HuH-7.5 (cell line): ENCODE data around the gene PPP2R5C.

Experiments used
- DNase-seq: peaks from one replicate; pipeline ENCODE4 v3.0.0; 2011; ENCODE audit warnings: low spot score

PPP2R5C gene

DNA sequence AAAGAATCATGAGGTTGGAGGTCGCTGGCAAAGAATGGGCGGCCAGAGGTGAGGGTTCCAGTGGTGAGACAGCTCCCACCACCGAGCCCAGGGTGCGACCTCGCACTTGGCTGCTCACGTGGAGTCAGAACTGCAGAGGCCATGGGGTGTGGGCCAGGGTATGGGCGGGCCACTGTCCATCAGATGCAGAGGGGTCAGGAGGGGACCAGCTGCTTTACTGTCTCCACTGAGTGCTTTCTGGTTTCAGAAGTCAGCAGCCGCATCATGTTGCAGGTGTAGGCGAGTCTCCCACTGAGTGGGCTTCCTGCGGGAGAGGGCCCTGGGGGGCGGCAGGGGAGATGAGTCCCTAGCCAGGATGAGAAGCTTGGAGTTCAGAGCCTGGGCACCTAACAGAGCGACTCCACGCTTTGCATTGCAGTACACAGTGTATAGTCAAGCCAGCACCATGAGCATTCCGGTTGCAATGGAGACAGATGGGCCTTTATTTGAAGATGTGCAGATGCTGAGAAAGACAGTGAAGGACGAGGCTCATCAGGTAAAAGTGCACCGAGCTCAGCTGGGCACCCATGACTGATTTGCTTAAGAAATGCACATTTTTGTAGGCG, 156.0 kb downstream of the PPP2R5C start:
- no peak for DNase-seq

DNA sequence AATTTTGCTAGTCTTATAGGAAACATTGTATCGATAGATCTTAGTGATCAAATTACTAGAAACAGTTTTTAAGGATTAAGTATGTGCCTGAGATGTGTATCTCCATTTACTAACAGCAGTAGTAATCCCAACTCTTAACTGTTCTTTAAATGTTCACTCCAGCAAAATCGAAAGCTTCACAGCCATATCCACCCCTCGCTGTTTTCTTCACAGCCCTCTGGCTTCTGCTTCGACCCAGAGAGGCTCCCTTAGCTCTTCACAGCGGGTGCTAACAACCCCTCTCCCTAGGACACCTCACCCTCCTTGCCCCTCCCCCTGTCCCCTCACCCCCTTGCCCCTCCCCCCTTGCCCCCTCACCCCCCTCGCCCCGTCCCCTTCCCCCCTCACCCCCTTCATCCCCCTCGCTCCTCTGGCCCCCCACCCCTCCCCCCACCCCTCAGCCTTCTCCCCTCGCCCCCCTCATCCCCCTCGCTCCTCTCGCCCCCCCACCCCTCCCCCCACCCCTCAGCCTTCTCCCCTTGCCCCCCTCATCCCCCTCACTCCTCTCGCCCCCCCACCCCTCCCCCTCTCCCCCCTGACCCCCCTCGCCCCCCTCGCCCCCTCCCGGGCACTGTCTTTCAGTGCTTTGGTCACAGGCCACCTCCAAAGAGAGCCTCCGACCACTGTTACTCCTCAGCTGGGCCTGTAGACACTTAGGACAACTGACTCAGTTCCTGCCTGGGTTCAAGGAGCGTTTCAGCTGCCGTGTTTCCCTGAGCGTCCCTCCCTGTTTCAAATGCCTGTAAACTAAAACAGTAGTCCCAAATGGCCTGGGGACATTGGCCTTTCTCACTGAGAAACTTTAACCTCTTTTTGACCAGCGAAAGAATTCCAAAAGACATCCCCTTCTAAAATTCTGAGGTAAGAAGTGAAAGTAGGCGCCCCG, 156.8 kb downstream of the PPP2R5C start:
- no peak for DNase-seq

- no peak for DNase-seq
These were observed 158.8 kb downstream of the PPP2R5C start for GRCh38 chr14:101920271-101920670.

GRCh38 chr14:101922866-101923265, 161.4 kb downstream of the PPP2R5C start:
- DNase-seq, result no peak

GRCh38 chr14:101925152-101925551, 163.6 kb downstream of the PPP2R5C start:
- no peak for DNase-seq

GRCh38 chr14:101926085-101926484, 164.6 kb downstream of the PPP2R5C start:
- DNase-seq, result no peak

DNA sequence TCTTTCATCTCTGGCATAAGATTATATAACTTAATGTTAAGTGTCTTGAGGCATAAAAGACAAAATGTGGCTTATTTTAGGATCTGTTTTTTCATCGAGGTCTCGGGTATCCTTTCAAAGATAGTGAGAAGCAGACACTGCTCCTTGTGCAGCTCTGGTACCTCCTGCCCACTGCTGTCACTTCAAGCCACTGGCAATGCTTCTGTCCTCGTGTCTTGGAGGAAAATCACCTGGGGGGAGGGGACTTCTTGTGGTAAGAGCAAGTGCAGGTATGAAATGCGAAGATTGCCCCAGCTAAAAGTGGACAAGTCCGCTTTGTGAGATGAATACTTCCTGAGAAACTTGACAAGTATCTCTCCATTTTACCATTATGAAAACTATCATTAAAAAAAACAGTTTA, 165.1 kb downstream of the PPP2R5C start:
- DNase-seq, result no peak

DNA sequence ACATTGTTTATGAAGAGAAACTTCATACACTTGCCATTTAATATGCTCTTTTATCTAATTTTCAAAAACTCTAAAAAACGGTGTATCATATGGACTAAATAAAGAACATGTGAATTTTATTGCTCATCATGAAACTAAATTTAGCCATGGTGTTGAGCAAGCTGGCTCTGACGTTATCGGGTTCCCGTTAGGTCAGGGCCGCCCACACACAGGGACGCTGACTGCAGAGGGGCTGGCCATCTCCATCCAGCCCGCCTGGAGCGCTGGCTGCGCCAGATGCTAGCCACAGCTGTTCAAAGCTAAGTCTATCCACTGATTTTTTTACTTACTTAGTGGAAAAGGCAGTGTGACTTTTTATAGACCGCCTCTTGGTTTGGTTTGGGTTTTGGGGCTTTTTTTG, 166.3 kb downstream of the PPP2R5C start:
- DNase-seq, result no peak

GRCh38 chr14:101928415-101928841, 166.9 kb downstream of the PPP2R5C start:
- no peak for DNase-seq

- no peak for DNase-seq
These were observed 167.6 kb downstream of the PPP2R5C start for GRCh38 chr14:101929096-101929495.

GRCh38 chr14:101929946-101930345, 168.4 kb downstream of the PPP2R5C start:
- DNase-seq, result no peak

DNA sequence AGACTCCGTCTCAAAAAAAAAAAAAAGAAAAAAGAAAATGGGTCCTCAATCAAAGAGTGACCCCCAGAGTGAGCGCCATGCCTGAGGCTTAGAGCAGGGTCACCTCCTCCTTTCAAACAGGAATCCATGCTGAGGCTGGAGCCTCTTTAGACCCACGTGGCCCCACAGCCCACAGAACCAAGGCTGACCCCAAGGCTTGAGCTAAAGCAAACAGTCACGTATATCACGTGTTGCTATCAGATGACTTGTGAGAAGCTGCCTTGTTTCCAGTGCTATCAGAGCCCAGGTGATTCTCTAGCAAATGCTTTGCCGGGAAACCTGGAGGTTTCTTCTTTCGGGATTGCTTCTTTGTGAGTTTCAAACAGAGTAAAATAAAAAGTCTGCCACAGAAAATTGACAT, 171.2 kb downstream of the PPP2R5C start:
- DNase-seq, result no peak

- no peak for DNase-seq
These were observed 171.7 kb downstream of the PPP2R5C start for GRCh38 chr14:101933209-101933608.

DNA sequence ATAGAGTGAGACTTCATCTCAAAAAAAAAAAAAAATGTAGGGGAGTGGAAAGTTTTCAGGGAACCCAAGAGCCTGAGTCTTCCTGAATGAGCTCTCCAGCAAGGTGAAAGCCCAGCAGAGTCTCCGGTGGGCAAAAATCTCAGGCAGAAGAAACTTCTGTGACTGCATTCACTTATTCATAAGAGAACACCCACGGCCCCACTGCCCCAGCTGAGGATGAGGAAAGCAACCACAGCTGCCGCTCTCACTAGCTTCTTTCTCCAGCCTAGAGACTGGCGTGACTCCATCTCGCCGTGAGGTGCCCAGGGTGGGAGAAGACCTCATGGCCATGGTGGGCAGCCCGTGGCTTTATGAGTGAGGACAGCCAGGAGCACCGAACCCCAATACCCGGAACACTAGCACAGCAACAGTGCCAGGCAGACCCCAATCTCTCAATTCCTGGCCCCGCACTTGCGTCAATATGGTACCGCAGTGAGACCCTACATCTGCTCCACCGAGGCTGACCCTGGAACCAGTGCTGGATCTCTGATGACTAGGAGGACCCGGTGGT, 173.2 kb downstream of the PPP2R5C start:
- DNase-seq, result no peak

DNA sequence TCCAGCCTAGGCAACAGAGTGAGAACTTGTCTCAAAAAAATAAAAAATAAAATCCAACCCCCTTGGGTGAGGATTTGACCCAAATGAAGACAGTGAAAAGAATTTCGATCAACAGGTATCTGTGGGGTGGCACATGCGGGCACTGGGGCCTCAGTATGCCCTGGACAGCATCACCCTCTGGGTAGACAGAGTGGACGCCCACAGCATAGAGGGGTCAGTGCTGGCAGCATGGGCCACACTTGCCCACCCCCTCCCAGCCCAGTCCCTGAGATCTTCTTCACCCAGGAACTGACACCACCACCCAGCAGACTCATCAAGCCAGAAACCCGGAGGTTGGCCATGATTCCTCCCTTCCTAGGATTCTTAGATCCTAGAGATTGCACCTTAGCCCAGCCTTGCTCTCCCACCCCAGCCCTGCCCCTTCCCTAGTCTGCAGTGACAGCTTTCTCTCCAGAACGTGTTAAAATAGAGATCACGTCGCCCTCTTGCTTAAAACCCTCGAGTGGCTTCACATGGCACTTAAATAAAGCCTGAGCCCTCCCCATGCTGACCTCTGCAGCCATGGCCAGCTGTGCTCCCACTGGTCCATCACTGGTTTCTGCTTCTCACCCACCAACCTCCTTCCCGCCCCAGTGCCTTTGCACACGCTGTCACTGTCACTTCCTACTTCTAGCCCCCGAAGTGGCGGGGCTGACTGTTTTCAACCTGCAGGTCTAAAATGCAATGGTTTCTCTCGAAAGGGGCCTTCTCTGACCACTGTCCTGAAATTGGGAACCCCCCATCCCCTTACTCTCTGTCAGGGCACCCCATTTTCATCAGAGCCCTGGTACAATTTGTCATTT, 176.6 kb downstream of the PPP2R5C start:
- DNase-seq, result no peak

- DNase-seq, result no peak
These were observed 178.2 kb downstream of the PPP2R5C start for GRCh38 chr14:101939646-101940170.

DNA sequence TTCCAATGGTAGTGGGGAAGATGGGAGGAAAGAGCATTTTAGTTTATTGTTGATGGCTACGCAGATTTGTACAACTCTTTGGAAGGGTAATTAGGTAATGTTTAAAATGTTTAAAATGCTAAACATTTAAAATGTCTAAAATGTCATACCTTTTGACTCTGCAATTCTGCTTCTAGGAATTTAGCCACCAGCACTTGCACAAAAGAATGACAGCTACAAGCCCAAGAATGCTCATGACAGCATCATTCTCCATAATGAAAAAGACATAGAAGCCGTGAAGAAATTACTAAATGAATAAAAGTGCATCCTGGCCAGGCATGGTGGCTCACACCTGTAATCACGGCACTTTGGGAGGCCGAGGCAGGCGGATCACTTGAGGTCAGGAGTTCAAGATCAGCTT, 182.9 kb downstream of the PPP2R5C start:
- no peak for DNase-seq

DNA sequence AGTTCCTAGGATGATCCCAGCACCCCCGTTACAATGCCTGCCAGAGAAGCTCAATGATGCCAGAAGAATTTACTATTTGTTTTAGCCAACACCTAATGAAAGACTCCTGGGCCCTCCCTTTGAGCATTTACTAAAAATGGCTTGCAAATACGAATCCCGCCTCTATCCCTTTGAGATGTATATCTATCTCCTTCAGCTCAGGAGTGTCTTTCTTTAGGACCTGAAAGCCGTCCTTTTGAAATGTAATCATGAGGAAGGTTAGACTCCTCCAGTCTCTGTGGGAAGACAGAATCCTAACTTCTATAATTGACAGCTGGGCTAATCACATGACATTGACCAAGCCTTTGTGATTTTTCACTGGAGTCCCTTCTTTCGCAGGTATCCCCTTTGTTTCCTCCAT, 183.7 kb downstream of the PPP2R5C start:
- no peak for DNase-seq

DNA sequence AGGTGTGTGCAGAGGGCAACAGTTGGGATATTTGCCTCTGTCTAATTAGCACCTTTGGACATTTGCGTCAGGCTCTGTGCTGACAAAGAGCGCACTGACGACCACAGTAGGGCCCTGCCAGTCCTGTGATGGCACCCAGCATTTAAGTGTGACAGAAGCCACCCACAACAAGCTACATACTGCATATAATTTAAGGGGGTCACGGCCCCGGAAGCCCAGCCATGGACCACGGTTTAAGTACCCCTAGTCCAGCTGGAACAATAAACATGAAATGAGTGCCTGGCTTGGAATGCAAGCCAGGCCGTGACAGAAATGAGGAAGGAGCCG, 186.0 kb downstream of the PPP2R5C start:
- no peak for DNase-seq

- DNase-seq, result peak; percentile 95
These were observed 186.6 kb downstream of the PPP2R5C start for GRCh38 chr14:101947904-101948665.

DNA sequence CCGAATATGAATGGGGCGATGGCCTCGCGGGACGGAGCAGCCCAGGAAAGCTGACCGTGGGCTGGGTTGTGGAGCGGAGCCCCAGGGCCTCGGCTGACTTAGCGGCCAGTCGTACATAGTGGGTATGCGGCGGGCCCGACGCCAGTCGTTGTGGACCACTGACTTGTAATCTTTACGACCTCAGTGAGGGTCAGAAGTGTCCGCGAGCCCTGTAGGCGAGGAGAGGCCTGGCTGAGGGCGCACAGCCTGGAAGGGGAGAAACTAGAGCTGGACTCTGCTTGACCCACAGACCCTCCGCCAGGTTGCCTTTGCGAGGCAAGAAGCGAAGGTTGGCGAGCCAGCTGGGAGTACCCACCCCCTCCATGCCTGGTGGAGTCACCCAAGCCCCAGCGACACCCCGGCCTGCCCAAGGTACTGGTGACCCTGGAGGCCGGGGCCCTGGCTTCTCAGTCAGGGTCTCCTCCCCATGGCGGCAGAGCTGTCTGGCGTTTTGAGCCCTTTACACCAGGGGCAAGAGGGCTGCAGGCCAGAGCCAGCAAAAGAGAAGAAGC, 187.2 kb downstream of the PPP2R5C start:
- no peak for DNase-seq
